DMS 273 (cell line): ENCODE measurements around the gene FSTL4.

ENCODE experiments used
- DNase-seq: peaks from one replicate; lab custom pipeline; 2025; ENCODE audit not compliant: unreplicated experiment; lab: John Stamatoyannopoulos, UW

Gene FSTL4

GRCh38 chr5:133432956-133433532 lies 179.3 kb downstream of the FSTL4 start:
- peak; percentile 16 for DNase-seq

- DNase-seq = no peak
Measured at GRCh38 chr5:133431326-133431865, 180.9 kb downstream of the FSTL4 start.

- DNase-seq = no peak
Measured at GRCh38 chr5:133430095-133430494, 182.2 kb downstream of the FSTL4 start.

GRCh38 chr5:133429046-133429445 lies 183.3 kb downstream of the FSTL4 start:
- DNase-seq = no peak

GRCh38 chr5:133428072-133428660 lies 184.2 kb downstream of the FSTL4 start:
- DNase-seq = peak; percentile 21

DNA sequence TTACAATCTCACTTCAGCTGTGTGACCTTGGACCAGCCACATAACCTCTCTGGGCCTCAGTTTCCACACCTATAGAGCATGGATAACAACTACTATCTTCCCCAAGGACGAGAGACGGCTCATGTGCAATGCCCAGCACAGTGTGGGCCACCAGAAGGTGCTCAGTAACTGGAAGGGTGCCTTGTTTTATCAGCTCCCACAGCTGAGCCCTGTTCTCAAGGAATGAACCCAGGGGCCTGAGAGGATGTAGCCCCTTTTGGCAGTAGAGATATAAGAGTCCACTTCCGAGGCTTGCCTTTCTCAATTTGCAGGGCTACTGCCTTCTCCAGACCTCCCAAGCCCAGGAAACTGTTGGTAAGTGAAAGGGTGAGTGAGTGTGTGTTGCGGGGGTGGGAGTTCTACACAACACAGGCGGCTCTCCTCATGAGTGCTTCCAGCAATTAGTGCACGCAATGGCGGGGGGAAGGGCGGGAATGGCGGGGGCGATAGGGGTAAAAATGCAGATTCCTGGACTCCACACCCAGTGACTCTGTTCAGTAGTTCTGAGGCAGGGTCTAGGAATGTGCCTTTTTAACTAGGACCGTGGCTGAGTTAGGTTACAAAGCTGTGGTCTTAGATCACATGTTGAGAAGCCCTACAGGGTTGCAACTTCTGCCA lies 185.1 kb downstream of the FSTL4 start:
- DNase-seq = no peak

DNA sequence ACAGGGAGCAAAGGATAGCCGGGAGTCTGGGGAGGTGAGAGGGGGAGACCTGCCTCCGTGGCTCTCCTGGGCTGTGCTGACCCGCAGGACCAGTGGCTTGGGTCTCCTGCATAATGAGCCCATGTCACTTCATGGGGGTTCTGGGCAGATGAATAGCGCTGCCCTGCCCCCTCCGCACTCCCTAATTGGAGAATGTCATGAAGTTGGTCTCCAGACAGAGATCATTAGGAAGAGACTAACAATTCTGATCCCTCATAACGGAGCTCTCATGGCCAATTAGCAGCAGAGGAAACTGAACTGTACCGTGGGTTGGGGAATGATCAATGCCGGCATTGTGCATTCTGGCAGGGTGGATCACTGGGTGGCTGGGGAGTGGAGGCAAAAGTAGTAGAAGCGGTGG lies 186.1 kb downstream of the FSTL4 start:
- no peak for DNase-seq

- no peak for DNase-seq
Measured at GRCh38 chr5:133425764-133426163, 186.6 kb downstream of the FSTL4 start.

DNA sequence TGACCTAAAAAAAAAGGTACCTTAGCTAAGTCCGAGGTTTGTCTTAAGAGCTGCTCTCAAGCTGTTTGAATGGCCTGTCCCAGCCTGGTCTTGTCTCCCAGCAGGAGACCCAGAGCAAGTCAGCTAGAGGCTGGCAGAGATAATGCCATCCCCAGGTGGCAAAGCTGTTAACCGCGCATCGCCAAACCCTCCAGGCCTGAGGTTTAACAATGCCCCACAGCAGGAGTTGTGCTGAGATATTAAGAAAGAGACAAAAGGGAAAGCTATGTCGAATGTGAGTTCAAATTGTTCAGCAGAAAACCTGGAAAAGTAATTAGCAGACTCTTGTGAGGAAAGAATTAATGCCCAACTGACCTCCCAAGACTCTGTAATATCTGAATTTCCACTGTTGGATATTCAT lies 187.1 kb downstream of the FSTL4 start:
- DNase-seq = peak; percentile 17

GRCh38 chr5:133423618-133424282 lies 188.6 kb downstream of the FSTL4 start:
- DNase-seq = peak; percentile 75

DNA sequence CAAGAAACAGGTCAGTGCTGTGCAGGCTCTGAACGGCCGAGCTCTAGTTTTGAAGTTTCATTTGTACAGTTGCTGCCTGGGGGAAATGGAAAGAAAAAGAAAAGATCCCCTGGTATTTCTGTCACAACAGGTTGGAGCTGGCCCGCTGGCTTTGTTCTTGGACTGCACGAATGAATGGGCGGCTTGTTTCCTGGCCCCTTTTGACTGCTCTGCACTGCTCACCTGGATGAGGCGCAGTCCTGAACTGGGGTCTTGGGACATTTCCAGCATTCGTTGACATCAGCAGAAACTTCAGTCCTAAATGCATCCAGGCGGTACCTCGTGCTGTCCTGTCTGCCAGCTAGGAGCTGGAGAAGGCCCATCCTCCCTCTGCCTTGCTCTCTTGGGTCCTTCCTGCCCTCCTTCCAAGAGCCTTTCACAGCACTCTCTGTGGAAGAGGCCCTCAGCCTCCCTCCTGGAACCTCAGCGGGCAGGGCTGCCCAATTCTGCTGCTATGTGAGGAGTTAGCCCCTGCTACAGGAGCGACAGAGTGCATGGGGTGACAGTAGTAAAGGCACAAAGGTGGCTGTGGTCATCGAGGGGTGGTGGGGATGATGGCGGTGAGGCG lies 189.2 kb downstream of the FSTL4 start:
- DNase-seq = no peak

GRCh38 chr5:133421806-133422205 lies 190.5 kb downstream of the FSTL4 start:
- DNase-seq = no peak

- DNase-seq = peak; percentile 59
Measured at GRCh38 chr5:133421394-133421793, 190.9 kb downstream of the FSTL4 start.

DNA sequence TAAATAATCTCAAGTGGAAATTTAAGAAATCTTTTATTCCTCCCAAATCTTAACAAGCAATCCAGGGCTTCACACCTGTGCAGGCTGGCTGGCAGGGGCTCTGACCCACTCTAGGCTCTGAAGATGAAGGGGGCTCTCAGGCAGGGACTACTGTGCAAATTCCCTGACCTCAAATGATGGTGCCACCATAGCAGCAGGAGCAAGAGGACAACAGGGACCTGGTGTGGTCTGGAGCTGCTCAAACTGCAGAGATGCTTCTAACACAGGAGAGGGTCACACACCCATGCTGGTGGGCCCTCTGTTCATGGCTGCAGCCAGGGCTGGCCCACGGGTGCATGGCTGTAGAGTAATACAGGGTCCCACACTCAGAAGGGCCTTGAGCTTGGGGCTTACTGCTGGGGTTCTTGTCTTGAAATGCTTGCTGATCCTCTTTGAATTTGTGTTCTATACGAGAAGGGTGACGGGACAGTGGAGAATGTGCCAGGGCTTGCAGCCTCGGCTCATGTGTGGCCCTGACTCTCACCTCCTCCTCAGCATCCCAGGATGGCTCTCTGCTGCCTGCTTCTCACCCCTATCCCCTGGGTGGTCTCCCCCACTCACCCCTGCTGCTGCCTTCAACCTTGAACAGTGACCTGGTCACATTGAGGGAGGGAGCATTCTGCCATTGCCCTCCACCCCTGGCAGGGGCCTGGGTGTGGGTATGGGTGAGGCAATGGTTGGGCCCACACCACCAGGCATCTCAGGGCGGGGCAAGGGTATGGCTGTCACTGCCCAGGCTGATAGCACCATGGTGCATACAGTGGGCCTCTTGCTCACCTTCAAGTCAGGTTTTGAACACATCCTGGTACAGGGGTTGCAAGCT lies 191.7 kb downstream of the FSTL4 start:
- no peak for DNase-seq

GRCh38 chr5:133415906-133416305 lies 196.4 kb downstream of the FSTL4 start:
- DNase-seq = no peak

DNA sequence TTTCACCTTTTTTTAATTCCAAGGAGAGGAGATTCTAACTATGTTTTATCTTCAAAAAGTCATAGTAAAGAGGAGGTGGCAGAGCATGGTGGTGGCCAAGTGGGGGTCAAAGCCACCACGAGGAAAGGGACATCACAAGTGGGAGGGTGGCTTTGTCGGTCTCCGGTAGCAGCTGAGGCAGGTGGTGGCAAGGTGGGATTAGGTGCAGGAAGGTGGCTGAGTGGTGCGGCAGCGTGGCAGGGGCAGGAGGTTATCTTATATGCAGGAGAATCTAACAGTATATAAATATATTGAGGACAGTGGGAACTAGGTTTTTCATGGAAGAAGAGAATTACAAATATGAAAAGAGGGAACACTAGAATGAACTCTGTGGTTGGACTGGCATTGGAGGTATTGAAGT lies 196.8 kb downstream of the FSTL4 start:
- no peak for DNase-seq

GRCh38 chr5:133412661-133413060 lies 199.7 kb downstream of the FSTL4 start:
- DNase-seq = no peak

GRCh38 chr5:133410335-133410828 lies 202.0 kb downstream of the FSTL4 start:
- no peak for DNase-seq

DNA sequence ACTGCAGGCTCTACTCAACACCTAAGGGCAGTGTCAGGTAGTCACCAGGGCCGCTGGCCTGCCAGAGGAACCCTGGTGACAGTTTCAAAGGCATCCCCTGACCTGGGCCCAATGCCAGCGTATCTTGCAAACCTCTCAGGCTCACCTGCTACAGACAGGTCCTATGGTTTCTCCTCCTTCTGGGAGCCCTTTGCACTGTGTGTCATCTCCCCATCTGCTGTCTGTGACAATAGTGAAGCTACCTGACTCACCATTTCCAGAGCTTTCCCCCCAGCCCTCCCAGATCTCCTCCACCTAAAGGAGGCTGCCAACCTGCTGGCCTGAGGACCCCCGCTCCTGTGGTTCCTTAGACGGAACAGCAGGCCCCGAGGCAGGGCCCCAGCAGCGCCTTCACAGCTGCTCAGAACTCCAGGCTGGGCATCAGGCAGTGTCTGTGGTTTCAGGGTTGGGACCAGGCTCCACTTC lies 203.1 kb downstream of the FSTL4 start:
- DNase-seq = no peak

DNA sequence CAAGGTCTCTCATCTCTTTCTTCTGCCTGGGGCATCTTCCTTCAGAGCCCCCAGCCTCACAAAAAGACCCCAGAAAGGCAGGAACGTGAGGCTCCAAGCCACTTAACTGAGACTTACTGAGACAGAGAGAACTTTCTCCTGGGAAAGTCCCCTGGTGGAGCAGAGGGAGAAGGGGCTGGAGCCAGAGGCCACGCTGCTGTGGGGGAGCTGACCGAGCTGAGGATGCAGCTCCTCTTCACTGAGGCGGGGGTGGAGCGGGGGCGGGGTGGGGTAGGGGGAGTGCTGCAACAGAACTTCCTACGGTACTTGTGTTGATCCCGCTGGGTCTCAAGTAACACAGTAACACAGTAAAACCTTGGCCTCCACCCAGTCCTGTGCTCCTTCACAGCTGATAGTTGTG lies 204.0 kb downstream of the FSTL4 start:
- no peak for DNase-seq
